GM21381 (cell line): ENCODE results near the gene CCDC43.

Experiments used
- ATAC-seq: cut with Tn5 transposase; IDR thresholded peaks from one replicate; pipeline ENCODE4 v1.9.1; 2021; ENCODE audit warnings: mild to moderate bottlenecking, moderate library complexity; ENCODE audit not compliant: unreplicated experiment

Gene CCDC43

DNA sequence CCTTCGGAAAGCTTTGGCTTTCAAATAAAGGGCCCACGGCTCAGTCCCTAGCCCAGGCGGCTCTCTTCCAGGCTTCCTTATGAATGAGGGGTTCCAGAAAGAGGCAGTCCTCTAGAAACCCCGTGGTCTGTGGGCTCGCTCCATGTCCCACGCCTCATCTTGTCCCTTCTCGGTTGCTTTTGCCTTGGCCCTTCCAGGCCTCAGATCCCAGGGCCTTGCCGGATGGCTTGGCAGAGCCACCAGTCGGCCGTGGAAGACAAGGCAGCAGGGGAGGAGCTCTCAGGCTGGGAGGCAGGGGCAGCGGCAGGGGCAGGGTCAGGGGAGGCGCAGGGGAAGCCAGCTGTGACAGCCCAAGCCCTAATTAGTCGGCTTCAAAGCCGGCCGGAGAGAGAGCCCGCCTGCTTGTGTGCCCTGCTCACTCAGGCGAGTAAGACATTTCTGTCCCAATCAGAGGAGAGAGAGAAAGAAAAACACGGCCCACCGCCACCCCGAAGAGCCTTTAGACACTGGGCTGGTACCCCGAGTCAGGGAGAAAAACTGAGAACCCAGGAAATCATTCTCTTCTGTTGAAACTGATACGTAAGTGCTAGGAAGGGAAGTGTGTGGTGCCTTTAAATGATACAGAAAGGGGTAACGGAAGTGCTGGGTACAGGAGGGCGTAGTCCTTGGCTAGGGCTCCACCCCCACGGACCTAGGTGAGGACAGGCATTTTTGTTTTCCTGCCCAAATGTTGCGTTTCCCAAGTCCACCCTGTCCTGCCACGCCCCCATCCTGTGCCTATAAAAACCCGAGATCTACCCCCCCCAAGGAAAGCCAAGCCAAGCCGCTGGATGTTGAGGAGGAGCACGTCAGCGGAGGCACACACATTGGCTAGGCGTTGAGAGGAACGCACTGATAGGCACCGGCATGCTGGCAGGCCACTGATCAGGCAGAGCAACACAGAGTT lies 61.1 kb downstream of the CCDC43 start:
- no peak for ATAC-seq

DNA sequence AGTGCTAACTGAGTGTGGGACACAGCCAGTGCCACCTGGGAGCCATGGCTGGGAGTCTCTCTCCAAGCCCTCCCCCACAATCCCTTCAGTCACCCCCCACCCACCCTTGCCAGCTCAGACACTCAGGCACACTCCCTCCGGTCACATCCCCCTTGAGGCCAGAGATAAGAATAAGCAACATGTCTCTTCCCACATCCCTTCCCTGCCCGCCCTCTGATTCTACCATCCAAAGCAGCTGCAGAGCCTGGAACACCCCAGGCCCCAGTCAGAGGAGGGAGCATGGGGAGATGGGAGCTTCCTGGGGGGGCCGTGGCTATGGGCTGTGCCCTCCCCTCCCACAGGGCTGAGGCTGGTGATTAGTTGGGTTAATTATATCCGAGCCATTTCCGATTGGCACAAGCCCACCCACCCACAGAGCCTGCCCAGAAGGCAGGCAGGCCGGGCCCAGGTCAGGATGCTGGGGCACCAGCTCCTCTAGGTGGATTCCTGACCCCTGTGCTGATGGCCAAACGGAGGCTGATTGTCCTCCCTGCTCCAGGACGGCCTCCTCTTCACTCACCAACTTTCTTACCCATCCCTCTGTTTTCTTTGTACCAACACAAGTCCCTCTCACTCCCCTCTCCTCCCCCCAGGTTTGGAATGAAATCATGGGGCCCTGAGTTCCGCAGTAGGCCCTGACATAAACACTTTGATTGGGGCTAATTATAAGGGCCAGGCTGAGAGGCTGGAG lies 61.9 kb downstream of the CCDC43 start:
- no peak for ATAC-seq
